Testis (tissue), 5 donors: ENCODE data around the gene RFLNA. TPM values are rescaled to one million over a fixed set of nuclear protein-coding genes. Genes with fewer than 3 reads are reported as not detected.

Source experiments
- DNase-seq: peaks from one replicate; pipeline ENCODE4 v3.0.0-alpha.2; 2019
- H3K27ac ChIP-seq, 2 donors: fragments of 200-600 bp; sonication (generic); one replicate each; pipeline ENCODE4 v1.5.1; 2019
- H3K27me3 ChIP-seq: fragments of 200-600 bp; sonication (generic); one replicate; pipeline ENCODE4 v1.5.1; 2019
- H3K36me3 ChIP-seq: fragments of 200-600 bp; sonication (generic); one replicate; pipeline ENCODE4 v1.5.1; 2017; ENCODE audit warnings: low read depth; ENCODE audit errors: missing control alignments
- H3K4me1 ChIP-seq: fragments of 200-600 bp; sonication (generic); one replicate; pipeline ENCODE4 v1.5.1; 2019
- H3K4me3 ChIP-seq, 2 donors: fragments of 200-600 bp; sonication (generic); one replicate each; pipeline ENCODE4 v1.5.1; 2017 to 2019
- H3K9me3 ChIP-seq: fragments of 200-600 bp; sonication (generic); one replicate; pipeline ENCODE4 v1.5.1; 2017
- POLR2A ChIP-seq: fragments of 450-650 bp; IDR thresholded peaks from one replicate; pipeline ENCODE4 v1.6.1; 2017; ENCODE audit warnings: antibody characterized with exemption, mild to moderate bottlenecking, moderate library complexity
- WGBS, 2 donors: methylation state at CpG; one replicate each; pipeline ENCODE4 v1.1.5; 2018; 5-methylcytosine and 5-hydroxymethylcytosine counted together
- intact Hi-C: fragments of 100-400 bp; cut with DNase I; formaldehyde crosslinking; loops from one replicate; pipeline ENCODE4 v1.15.1; 2023; ENCODE audit warnings: low total_unique reads
- long read RNA-seq, 2 donors: transcript quantifications; one replicate each; lab custom pipeline, GENCODE V29; 2026
- polyA plus RNA-seq: library from polyadenylated mRNA; stranded (reverse); fragments of 350-450 nt; fragmentation: Illumina TruSeq; extraction: RNeasy Lipid Tissue Mini Kit (QIAGEN cat#74804); gene quantifications from one replicate; pipeline ENCODE4 v1.2.3, GENCODE V29; 2014; ENCODE audit warnings: low read depth, low replicate concordance; ENCODE audit not compliant: insufficient read depth
- total RNA-seq, 2 donors: library from RNA; depleted of rRNA; stranded (reverse); fragments of >200 nt; gene quantifications; one replicate each; pipeline ENCODE4 v1.2.3, GENCODE V29; 2016
- TF ChIP-seq, protein P1 (sequence below), 3 experiments: fragments of 450-650 bp in 2 of 3; fragments of 200-600 bp in 1 of 3; sonication (generic) in 1 of 3; IDR thresholded peaks; one replicate each; pipeline ENCODE4 v1.5.1; 2016 to 2019; ENCODE audit warnings: antibody characterized with exemption in 3 of 3, mild to moderate bottlenecking in 2 of 3, moderate library complexity in 1 of 3

The RFLNA gene, protein sequence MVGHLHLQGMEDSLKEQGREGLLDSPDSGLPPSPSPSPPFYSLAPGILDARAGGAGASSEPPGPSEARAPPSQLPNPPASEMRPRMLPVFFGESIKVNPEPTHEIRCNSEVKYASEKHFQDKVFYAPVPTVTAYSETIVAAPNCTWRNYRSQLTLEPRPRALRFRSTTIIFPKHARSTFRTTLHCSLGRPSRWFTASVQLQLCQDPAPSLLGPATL
- total RNA-seq (under 1 TPM; 0.31 to 0.68 TPM), polyA plus RNA-seq (0.80 TPM)
- long read RNA-seq, donor 1, partial matches to known transcripts = 87 of 90 reads
- long read RNA-seq, donor 1, other reads (novel, unspliced or antisense) = 0 of 90 reads
- long read RNA-seq, donor 2, partial matches to known transcripts = 0 of 3 reads
- long read RNA-seq, donor 2, other reads (novel, unspliced or antisense) = 0 of 3 reads

DNA sequence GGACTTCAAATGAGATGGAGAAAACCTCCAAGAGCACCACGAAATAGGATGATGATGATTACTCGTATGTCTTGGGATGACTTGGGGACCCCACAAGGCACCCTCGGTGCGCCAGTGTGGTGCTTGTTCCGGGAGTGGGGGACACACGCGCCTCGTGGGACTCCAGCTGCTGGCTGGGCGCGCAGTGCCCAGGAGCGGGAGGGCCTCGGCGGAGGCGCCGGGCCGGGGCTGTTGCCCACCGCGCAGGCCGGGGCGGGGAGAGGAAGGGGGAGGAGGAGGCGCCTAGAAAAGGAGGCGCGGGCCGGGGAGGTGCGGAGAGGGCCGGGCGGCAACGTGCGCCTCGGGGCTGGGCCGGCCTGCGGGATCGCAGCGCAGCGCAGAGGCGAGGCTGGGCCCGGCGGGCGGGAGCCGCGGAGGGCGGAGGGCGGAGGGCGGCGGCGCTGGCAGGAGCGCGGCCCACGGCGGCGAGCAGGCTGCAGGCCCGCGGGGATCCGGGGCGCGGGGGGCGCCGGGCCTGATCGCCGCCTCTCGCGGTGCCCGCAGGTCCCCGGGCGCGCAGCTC lies at the start of gene RFLNA:
Gene RFLNA (plus strand): TSS at position 314 of the 562 bp plus-strand sequence. CDS start 337 bp downstream, outside the sequence.
- H3K4me1 ChIP-seq = no peaks in the 10 kb centered on the region
- no peaks in the 10 kb centered on the region for H3K27me3 ChIP-seq
- intact Hi-C loops = no loop called here
- WGBS, 2 donors = 1 to 4% methylated on average over 4 to 29 of the region's 66 CpGs
- peak within 1 kb of the TSS; percentile 29 to 40 for H3K4me3 ChIP-seq
- H3K9me3 ChIP-seq = no peaks in the 10 kb centered on the region
- no peaks in the 10 kb centered on the region for H3K36me3 ChIP-seq
- H3K27ac ChIP-seq = no peak within 1 kb of the TSS
- DNase-seq = no peak
- no peak for TF ChIP-seq POLR2A
- TF ChIP-seq, protein P1, sequence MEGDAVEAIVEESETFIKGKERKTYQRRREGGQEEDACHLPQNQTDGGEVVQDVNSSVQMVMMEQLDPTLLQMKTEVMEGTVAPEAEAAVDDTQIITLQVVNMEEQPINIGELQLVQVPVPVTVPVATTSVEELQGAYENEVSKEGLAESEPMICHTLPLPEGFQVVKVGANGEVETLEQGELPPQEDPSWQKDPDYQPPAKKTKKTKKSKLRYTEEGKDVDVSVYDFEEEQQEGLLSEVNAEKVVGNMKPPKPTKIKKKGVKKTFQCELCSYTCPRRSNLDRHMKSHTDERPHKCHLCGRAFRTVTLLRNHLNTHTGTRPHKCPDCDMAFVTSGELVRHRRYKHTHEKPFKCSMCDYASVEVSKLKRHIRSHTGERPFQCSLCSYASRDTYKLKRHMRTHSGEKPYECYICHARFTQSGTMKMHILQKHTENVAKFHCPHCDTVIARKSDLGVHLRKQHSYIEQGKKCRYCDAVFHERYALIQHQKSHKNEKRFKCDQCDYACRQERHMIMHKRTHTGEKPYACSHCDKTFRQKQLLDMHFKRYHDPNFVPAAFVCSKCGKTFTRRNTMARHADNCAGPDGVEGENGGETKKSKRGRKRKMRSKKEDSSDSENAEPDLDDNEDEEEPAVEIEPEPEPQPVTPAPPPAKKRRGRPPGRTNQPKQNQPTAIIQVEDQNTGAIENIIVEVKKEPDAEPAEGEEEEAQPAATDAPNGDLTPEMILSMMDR (IDR thresholded peaks at IDR 0.05) = no peak

DNA sequence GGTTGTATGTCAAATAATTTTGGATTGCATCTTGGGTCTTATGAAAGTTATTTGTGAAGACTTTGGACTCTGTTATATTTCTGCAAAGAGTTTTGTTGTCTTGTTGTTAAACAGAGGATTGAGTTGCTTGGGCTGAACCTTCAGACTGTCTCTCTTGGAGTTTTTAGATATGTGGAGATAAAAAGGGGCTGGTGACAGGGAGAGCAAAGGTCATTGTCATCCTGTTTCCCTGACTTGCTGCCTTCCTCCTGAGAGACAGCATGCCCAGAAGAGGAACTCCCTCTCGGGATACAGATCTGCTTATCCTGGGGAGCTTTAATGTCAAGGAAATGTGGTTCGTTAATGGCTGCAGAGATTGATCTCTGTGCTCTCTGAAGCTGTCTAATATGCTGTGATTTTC lies 47.6 kb upstream of the RFLNA start:
- no peaks in the 10 kb centered on the region for H3K4me1 ChIP-seq
- H3K27me3 ChIP-seq = no peaks in the 10 kb centered on the region
- 65 to 69% methylated on average over 2 of the region's 2 CpGs for WGBS, 2 donors
- no peak overlapping the region for H3K4me3 ChIP-seq
- intact Hi-C loops = no loop called here
- no peaks in the 10 kb centered on the region for H3K9me3 ChIP-seq
- no peaks in the 10 kb centered on the region for H3K36me3 ChIP-seq
- no peak for DNase-seq
- H3K27ac ChIP-seq = no peak overlapping the region
- TF ChIP-seq, protein P1 (IDR thresholded peaks at IDR 0.05) = no peak
- no peak for TF ChIP-seq POLR2A

DNA sequence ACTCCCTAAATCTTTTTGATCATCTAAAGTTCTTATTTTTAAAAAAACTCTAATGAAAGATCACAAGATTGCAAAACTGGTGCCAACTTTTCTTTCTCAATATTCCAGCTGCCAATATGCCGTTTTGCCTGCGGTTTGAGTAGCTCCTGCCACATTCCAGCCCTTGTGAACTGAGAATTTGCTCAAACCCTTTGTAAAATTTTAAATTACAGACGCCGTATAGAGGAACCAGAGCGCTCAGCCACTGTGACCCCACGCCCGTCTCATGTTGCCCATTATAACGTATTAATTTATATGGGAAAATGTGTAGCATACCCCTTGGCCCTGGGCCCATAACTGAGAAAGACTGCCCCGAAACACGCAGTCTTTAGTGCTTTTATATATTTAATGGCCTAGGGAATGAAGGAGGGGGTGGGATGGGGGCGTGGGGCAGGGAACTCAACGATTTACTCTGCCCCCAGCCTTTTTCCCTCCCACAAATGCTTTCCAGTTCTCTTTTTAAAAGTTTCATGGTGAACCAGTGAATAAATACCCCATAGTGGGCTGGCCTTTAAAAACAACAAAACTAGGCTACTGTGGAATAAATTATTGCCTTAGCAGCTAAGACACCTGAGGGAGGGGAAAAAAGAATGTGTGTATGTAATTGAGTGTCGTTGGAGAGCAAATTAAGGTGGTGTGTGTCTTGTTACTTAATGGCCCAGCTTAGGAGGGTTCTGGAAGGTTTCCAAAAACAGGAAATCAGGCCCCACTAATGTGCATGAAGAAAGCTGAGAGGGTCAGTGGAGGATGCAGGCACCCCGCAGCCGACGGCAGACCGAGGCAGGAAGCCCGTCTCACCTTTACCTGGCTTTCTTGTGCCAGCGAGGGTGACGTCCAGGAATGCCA lies 45.7 kb upstream of the RFLNA start:
- no peak overlapping the region for H3K4me3 ChIP-seq
- WGBS, 2 donors = 78 to 80% methylated on average over 20 of the region's 20 CpGs
- no peak for DNase-seq
- no peaks in the 10 kb centered on the region for H3K4me1 ChIP-seq
- H3K36me3 ChIP-seq = no peaks in the 10 kb centered on the region
- no peaks in the 10 kb centered on the region for H3K27me3 ChIP-seq
- no peaks in the 10 kb centered on the region for H3K9me3 ChIP-seq
- intact Hi-C loops = no loop called here
- TF ChIP-seq, protein P1 (IDR thresholded peaks at IDR 0.05) = no peak
- no peak for TF ChIP-seq POLR2A
- H3K27ac ChIP-seq = no peak overlapping the region

DNA sequence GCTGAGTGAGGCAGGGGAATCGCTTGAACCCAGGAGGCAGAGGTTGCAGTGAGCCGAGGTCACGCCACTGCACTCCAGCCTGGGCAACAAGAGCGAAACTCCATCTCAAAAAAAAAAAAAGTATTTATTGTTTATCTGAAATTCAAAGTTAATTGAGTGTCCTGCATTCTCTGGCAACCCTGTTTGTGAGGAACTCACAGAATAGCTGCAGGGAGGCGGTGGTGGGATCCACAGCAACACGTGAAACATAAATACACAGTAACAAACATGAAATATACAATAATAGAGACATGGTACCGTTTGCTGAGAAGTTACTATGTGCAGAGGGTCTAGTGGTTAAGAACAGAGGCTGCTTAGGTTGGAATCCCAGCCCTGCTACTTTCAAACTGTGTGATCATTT lies 43.7 kb upstream of the RFLNA start:
- no peak for DNase-seq
- no peaks in the 10 kb centered on the region for H3K4me1 ChIP-seq
- no peaks in the 10 kb centered on the region for H3K36me3 ChIP-seq
- intact Hi-C loops = no loop called here
- WGBS, 2 donors = 81 to 89% methylated on average over 7 of the region's 7 CpGs
- TF ChIP-seq, protein P1 (IDR thresholded peaks at IDR 0.05) = no peak
- TF ChIP-seq POLR2A = no peak
- H3K27ac ChIP-seq = no peak overlapping the region
- no peak overlapping the region for H3K4me3 ChIP-seq
- no peaks in the 10 kb centered on the region for H3K9me3 ChIP-seq
- no peaks in the 10 kb centered on the region for H3K27me3 ChIP-seq
